Activated CD8-positive, alpha-beta memory T cell treated with anti-CD3 and anti-CD28 coated beads, Interleukin-2, amount 50 U/mL, for 24 hours (primary cell): ENCODE measurements around the gene NDUFS4.
A peak's percentile ranks its signal among the peaks of the same experiment; 100 is the strongest.
"Not testable (repeated sequence)": the region's sequence is repeated elsewhere in the genome, so short reads cannot be mapped to it uniquely, and the experiment has no call there.

Experiments
- DNase-seq: peaks from one replicate; pipeline ENCODE4 v3.0.0-alpha.2; 2020; ENCODE audit errors: extremely low read depth

Gene NDUFS4

GRCh38 chr5:53560506-53561191 lies at the start of gene NDUFS4:
NDUFS4 (plus strand) TSS chr5:53560639; CDS start chr5:53560663, 24 bp downstream.
- DNase-seq, result peak; percentile 69

GRCh38 chr5:53512539-53512938 lies 47.9 kb upstream of the NDUFS4 start:
- DNase-seq, result no peak

GRCh38 chr5:53515988-53516387 lies 44.5 kb upstream of the NDUFS4 start:
- DNase-seq, result no peak

- DNase-seq, result no peak
Measured at GRCh38 chr5:53520813-53521212, 39.6 kb upstream of the NDUFS4 start.

- DNase-seq, result no peak
Measured at GRCh38 chr5:53537711-53538110, 22.7 kb upstream of the NDUFS4 start.

GRCh38 chr5:53540739-53541138 lies 19.7 kb upstream of the NDUFS4 start:
- not testable (repeated sequence) for DNase-seq

- no peak for DNase-seq
Measured at GRCh38 chr5:53541859-53542258, 18.6 kb upstream of the NDUFS4 start.

GRCh38 chr5:53542926-53543325 lies 17.5 kb upstream of the NDUFS4 start:
- DNase-seq, result no peak

- DNase-seq, result no peak
Measured at GRCh38 chr5:53543401-53543800, 17.0 kb upstream of the NDUFS4 start.

- no peak for DNase-seq
Measured at GRCh38 chr5:53545744-53546143, 14.7 kb upstream of the NDUFS4 start.

- DNase-seq, result no peak
Measured at GRCh38 chr5:53547226-53547625, 13.2 kb upstream of the NDUFS4 start.

GRCh38 chr5:53548501-53548900 lies 11.9 kb upstream of the NDUFS4 start:
- not testable (repeated sequence) for DNase-seq

- DNase-seq, result no peak
Measured at GRCh38 chr5:53549792-53550191, 10.6 kb upstream of the NDUFS4 start.

GRCh38 chr5:53552561-53552960 lies 7.9 kb upstream of the NDUFS4 start:
- no peak for DNase-seq

- DNase-seq, result no peak
Measured at GRCh38 chr5:53554444-53554843, 6.0 kb upstream of the NDUFS4 start.

GRCh38 chr5:53555160-53555559 lies 5.3 kb upstream of the NDUFS4 start:
- DNase-seq, result no peak

GRCh38 chr5:53556001-53556400 lies 4.4 kb upstream of the NDUFS4 start:
- DNase-seq, result no peak

- DNase-seq, result no peak
Measured at GRCh38 chr5:53557386-53557785, 3.1 kb upstream of the NDUFS4 start.

- DNase-seq, result no peak
Measured at GRCh38 chr5:53558966-53559365, 1.5 kb upstream of the NDUFS4 start.

GRCh38 chr5:53560028-53560427 lies 411 bp upstream of the NDUFS4 start:
- DNase-seq, result no peak

GRCh38 chr5:53568401-53568800 lies 8.0 kb downstream of the NDUFS4 start:
- no peak for DNase-seq

- DNase-seq, result no peak
Measured at GRCh38 chr5:53568871-53569270, 8.4 kb downstream of the NDUFS4 start.

GRCh38 chr5:53569453-53569852 lies 9.0 kb downstream of the NDUFS4 start:
- no peak for DNase-seq

- DNase-seq, result no peak
Measured at GRCh38 chr5:53571403-53571802, 11.0 kb downstream of the NDUFS4 start.
